ENCODE measurements around the gene ZFP1. TPM values are rescaled to one million over a fixed set of nuclear protein-coding genes. Genes with fewer than 3 reads are reported as not detected.

Gene ZFP1
- total RNA-seq, 6 experiments from 2014 or later: 3.7 to 18.6 (median 9.3) TPM

DNA sequence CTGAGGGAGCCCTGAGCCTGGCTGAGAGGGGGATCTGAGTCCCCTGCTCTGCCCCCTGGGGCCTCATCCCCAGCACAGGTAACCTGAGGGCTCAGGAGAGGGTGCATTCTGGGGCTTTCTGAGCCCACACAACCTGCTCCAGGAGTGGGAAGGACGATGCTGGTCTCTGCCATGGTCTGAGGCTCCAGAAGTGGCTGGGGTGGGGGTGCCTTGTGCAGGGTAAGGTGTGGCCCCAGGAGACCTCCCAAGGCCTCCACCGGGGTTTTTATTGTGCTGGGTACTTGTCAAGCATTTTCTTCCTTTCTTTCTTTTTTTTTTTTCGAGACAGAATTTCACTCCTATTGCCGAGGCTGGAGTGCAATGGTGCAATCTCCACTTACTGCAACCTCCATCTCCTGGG, 70.8 kb downstream of the ZFP1 start:
- ATAC-seq (no peak), DNase-seq (no peak)
- TF ChIP-seq, protein P1, sequence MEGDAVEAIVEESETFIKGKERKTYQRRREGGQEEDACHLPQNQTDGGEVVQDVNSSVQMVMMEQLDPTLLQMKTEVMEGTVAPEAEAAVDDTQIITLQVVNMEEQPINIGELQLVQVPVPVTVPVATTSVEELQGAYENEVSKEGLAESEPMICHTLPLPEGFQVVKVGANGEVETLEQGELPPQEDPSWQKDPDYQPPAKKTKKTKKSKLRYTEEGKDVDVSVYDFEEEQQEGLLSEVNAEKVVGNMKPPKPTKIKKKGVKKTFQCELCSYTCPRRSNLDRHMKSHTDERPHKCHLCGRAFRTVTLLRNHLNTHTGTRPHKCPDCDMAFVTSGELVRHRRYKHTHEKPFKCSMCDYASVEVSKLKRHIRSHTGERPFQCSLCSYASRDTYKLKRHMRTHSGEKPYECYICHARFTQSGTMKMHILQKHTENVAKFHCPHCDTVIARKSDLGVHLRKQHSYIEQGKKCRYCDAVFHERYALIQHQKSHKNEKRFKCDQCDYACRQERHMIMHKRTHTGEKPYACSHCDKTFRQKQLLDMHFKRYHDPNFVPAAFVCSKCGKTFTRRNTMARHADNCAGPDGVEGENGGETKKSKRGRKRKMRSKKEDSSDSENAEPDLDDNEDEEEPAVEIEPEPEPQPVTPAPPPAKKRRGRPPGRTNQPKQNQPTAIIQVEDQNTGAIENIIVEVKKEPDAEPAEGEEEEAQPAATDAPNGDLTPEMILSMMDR (IDR thresholded peaks at IDR 0.05): no peak
- intact Hi-C loops (cut with DNase I): no loop called here
- H3K4me1 ChIP-seq: no peaks in the 10 kb centered on the region
- no peaks in the 10 kb centered on the region for H3K9me3 ChIP-seq
- no peak overlapping the region for H3K27ac ChIP-seq
- no peak overlapping the region for H3K4me3 ChIP-seq
- no peaks in the 10 kb centered on the region for H3K27me3 ChIP-seq
- H3K36me3 ChIP-seq: no peaks in the 10 kb centered on the region
- 78% methylated on average over 4 of the region's 4 CpGs for WGBS (ENCODE audit: insufficient coverage, low coverage, low lambda C conversion rate, missing lambda C conversion rate)

GRCh38 chr16:75219838-75220237, 71.5 kb downstream of the ZFP1 start:
- ATAC-seq (no peak), DNase-seq (no peak)
- Histone ChIP-seq H3K27ac (no peak overlapping the region), H3K27me3 (no peaks in the 10 kb centered on the region), H3K36me3 (no peaks in the 10 kb centered on the region), H3K4me1 (no peaks in the 10 kb centered on the region), H3K9me3 (no peaks in the 10 kb centered on the region), H3K4me3 (no peak overlapping the region)
- intact Hi-C loops (cut with DNase I): no loop called here
- TF ChIP-seq POLR2A (IDR thresholded peaks at IDR 0.05): no peak
- TF ChIP-seq, protein P1 (IDR thresholded peaks at IDR 0.05): no peak
- 58% methylated on average over 5 of the region's 5 CpGs for WGBS (ENCODE audit: insufficient coverage, low coverage, low lambda C conversion rate, missing lambda C conversion rate)

Other genes with a start within 250 kb of the ZFP1 start
- 10 to 100 TPM; 23.2 to 69.5 (median 48.3) TPM for gene WDR59, start 163.4 kb upstream of the ZFP1 start, total RNA-seq
- 10 to 100 TPM; 10.2 to 18.8 (median 11.1) TPM for gene ZNRF1, start 149.5 kb upstream of the ZFP1 start, total RNA-seq
- 10 to 100 TPM; 62.9 to 98.5 (median 90.2) TPM for gene LDHD, start 31.7 kb upstream of the ZFP1 start, total RNA-seq
- gene CTRB2, start 58.6 kb downstream of the ZFP1 start, total RNA-seq: not detected
- gene CTRB1, start 70.5 kb downstream of the ZFP1 start, total RNA-seq: not detected
- 100 to 1,000 TPM in 1 of 6 experiments, 10 to 100 TPM in 5; 29.2 to 108 (median 51.2) TPM for gene BCAR1, start 103.1 kb downstream of the ZFP1 start, total RNA-seq